Measurements from ENCODE around the gene IL1RAPL1. TPM values are rescaled to one million over a fixed set of nuclear protein-coding genes. Genes with fewer than 3 reads are reported as not detected.

Gene IL1RAPL1
- total and polyA plus RNA-seq, 2 donors (not counting 3 experiments of a cell fraction or from before 2014, with no cell fraction given) = 0.79 to 1.3 TPM

DNA sequence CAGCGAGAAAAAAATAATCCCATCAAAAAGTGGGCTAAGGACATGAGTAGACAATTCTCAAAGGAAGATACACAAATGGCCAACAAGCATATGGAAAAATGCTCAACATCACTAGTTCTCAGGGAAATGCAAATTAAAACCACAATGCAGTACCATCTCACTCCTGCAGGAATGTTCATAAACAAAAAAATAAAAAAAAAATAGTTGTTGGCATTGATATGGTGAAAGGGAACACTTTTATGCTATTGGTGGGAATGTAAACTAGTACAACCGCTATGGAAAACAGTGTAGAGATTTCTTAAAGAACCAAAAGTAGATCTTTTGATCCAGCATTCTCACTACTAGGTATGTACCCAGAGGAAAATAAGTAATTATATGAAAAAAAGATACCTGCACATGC lies 1119.8 kb downstream of the IL1RAPL1 start:
- FAIRE-seq (no peak), DNase-seq (ENCODE audit: low read depth, low spot score) (no peak)
- Histone ChIP-seq H3K9ac (replicated peaks; ENCODE audit: extremely low read depth, insufficient read depth, low read length) (no peak overlapping the region), H3K4me1 (ENCODE audit: control insufficient read depth, extremely low read depth, insufficient read depth, low read length) (no peaks in the 10 kb centered on the region), H3K36me3 (ENCODE audit: control insufficient read depth in 2 of 2, extremely low read depth in 1 of 2, insufficient read depth in 2 of 2, low read length in 2 of 2) (no peaks in the 10 kb centered on the region), H4K20me1 (replicated peaks; ENCODE audit: control insufficient read depth, extremely low read depth, insufficient read depth, low read length) (no peaks in the 10 kb centered on the region), H3K9me3 (replicated peaks; ENCODE audit: control insufficient read depth, insufficient read depth, low read length) (no peaks in the 10 kb centered on the region), H3K79me2 (ENCODE audit: control insufficient read depth, insufficient read depth, low read length) (no peaks in the 10 kb centered on the region), H3K9me1 (replicated peaks; ENCODE audit: control insufficient read depth, extremely low read depth, insufficient read depth, low read length) (no peaks in the 10 kb centered on the region), H3K27me3 (ENCODE audit: control insufficient read depth in 2 of 2, insufficient read depth in 2 of 2, low read length in 2 of 2) (no peaks in the 10 kb centered on the region), H2AFZ (ENCODE audit: low read depth, low read length) (no peak overlapping the region), H3K4me2 (ENCODE audit: insufficient read depth, low read length) (no peak overlapping the region), H3K27ac (ENCODE audit: insufficient read depth, low read depth, low read length) (no peak overlapping the region), H3K4me3 (replicated peaks in 1 of 3; ENCODE audit: insufficient read depth in 1 of 3, low read depth in 1 of 3, low read length in 3 of 3) (no peak overlapping the region)
- intact Hi-C loops (cut with micrococcal nuclease) (no loop called here), dilution Hi-C loops (cut with MboI; ENCODE audit: extremely low pct_ligation_motif_present, low sequenced_read_pairs) (no loop called here)
- no peak for TF ChIP-seq EZH2 (IDR thresholded peaks at IDR 0.05; ENCODE audit: borderline replicate concordance, low read depth, low read length, severe bottlenecking)
- POLR2A ChIA-PET = no interaction called here
- CTCF ChIA-PET = no interaction called here
- BruUV-seq (replicated peaks) = no TSS peak

DNA sequence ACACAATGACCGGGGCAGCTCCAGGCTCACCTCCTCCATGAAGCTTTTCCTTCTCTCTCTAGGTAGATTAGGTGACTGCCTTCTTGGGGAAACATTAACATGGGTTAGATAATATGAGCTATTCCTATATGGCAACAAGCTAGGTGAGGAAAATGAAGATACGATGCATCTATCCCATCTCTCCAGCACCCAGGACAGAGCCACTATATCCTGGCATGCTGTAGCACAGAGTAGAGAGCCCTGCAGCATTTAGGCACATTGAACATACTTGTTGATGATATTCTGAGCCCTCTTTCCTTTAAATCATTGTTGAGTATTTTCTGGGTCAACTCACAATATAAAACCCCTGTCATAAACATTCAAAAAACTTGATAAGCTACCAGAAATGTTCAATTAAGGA lies 1133.9 kb downstream of the IL1RAPL1 start:
- intact Hi-C loops (cut with micrococcal nuclease) = no loop called here
- CTCF ChIA-PET = no interaction called here
- FAIRE-seq = no peak

More for the DNA sequence above, 1133.9 kb downstream of the IL1RAPL1 start:
- no peaks in the 10 kb centered on the region for H4K20me1 ChIP-seq (replicated peaks; ENCODE audit: control insufficient read depth, extremely low read depth, insufficient read depth, low read length)
- dilution Hi-C loops (cut with MboI; ENCODE audit: extremely low pct_ligation_motif_present, low sequenced_read_pairs) = no loop called here
- no peaks in the 10 kb centered on the region for H3K36me3 ChIP-seq (ENCODE audit: control insufficient read depth in 2 of 2, extremely low read depth in 1 of 2, insufficient read depth in 2 of 2, low read length in 2 of 2)
- H3K4me3 ChIP-seq (replicated peaks in 1 of 3; ENCODE audit: insufficient read depth in 1 of 3, low read depth in 1 of 3, low read length in 3 of 3) = no peak overlapping the region
- no peak overlapping the region for H2AFZ ChIP-seq (ENCODE audit: low read depth, low read length)
- no peaks in the 10 kb centered on the region for H3K9me3 ChIP-seq (replicated peaks; ENCODE audit: control insufficient read depth, insufficient read depth, low read length)
- H3K9me1 ChIP-seq (replicated peaks; ENCODE audit: control insufficient read depth, extremely low read depth, insufficient read depth, low read length) = no peaks in the 10 kb centered on the region
- H3K27ac ChIP-seq (ENCODE audit: insufficient read depth, low read depth, low read length) = no peak overlapping the region
- H3K4me2 ChIP-seq (ENCODE audit: insufficient read depth, low read length) = no peak overlapping the region
- H3K9ac ChIP-seq (replicated peaks; ENCODE audit: extremely low read depth, insufficient read depth, low read length) = no peak overlapping the region
- H3K27me3 ChIP-seq (ENCODE audit: control insufficient read depth in 2 of 2, insufficient read depth in 2 of 2, low read length in 2 of 2) = no peaks in the 10 kb centered on the region
- BruUV-seq (replicated peaks) = no TSS peak
- POLR2A ChIA-PET = no interaction called here
- TF ChIP-seq, protein P1, sequence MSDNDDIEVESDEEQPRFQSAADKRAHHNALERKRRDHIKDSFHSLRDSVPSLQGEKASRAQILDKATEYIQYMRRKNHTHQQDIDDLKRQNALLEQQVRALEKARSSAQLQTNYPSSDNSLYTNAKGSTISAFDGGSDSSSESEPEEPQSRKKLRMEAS (IDR thresholded peaks at IDR 0.05; ENCODE audit: insufficient read depth, insufficient read length) = no peak
- TF ChIP-seq JUN (IDR thresholded peaks at IDR 0.05; ENCODE audit: borderline replicate concordance, insufficient read depth, insufficient read length, low read depth) (no peak), EZH2 (IDR thresholded peaks at IDR 0.05; ENCODE audit: borderline replicate concordance, low read depth, low read length, severe bottlenecking) (no peak), POLR2A (IDR thresholded peaks at IDR 0.05; ENCODE audit: low read depth, low read length) (no peak), GATA2 (IDR thresholded peaks at IDR 0.05; ENCODE audit: insufficient read depth, insufficient read length, low read depth, low read length) (no peak), MYC (IDR thresholded peaks at IDR 0.05; ENCODE audit: low read depth, low read length) (no peak), POLR2AphosphoS5 (IDR thresholded peaks at IDR 0.05; ENCODE audit: insufficient read depth, low read depth, low read length) (no peak), FOS (IDR thresholded peaks at IDR 0.05; ENCODE audit: borderline replicate concordance, insufficient read depth, low read length) (no peak)
- TF ChIP-seq, protein P2, sequence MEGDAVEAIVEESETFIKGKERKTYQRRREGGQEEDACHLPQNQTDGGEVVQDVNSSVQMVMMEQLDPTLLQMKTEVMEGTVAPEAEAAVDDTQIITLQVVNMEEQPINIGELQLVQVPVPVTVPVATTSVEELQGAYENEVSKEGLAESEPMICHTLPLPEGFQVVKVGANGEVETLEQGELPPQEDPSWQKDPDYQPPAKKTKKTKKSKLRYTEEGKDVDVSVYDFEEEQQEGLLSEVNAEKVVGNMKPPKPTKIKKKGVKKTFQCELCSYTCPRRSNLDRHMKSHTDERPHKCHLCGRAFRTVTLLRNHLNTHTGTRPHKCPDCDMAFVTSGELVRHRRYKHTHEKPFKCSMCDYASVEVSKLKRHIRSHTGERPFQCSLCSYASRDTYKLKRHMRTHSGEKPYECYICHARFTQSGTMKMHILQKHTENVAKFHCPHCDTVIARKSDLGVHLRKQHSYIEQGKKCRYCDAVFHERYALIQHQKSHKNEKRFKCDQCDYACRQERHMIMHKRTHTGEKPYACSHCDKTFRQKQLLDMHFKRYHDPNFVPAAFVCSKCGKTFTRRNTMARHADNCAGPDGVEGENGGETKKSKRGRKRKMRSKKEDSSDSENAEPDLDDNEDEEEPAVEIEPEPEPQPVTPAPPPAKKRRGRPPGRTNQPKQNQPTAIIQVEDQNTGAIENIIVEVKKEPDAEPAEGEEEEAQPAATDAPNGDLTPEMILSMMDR (IDR thresholded peaks at IDR 0.05; ENCODE audit: extremely low read depth in 1 of 2, insufficient read depth in 1 of 2, low read depth in 1 of 2, low read length in 2 of 2) = no peak
- no peaks in the 10 kb centered on the region for H3K4me1 ChIP-seq (ENCODE audit: control insufficient read depth, extremely low read depth, insufficient read depth, low read length)
- DNase-seq (ENCODE audit: low read depth, low spot score) = no peak
- H3K79me2 ChIP-seq (ENCODE audit: control insufficient read depth, insufficient read depth, low read length) = no peaks in the 10 kb centered on the region

Measured in endothelial cell of umbilical vein (primary cell).